CD4-positive, alpha-beta T cell treated with Interleukin-10 for 1 hour (primary cell): ENCODE results near the gene FARS2.

Experiments used
- DNase-seq: peaks from one replicate; pipeline ENCODE4 v3.0.0-alpha.2; 2020

The FARS2 gene

DNA sequence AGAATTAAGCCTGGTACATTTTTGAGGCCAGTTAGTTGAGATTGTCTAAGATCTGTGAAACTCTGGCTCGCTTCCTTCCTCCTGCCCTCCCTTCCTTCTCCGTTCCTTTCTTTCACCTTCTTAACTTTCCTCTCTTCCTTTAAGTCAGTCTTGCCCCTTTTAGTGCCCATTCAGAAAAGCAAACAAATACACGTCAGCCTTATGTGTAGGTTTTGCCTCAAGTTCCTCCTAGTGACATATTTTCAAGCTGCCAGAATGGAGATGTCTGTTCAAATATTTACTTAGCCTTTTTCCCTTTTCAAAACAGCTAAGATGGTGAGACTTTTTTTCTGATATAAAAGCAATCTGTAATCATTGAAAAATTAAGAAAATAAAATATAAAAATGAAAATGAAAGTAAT lies 178.4 kb downstream of the FARS2 start:
- no peak for DNase-seq

DNA sequence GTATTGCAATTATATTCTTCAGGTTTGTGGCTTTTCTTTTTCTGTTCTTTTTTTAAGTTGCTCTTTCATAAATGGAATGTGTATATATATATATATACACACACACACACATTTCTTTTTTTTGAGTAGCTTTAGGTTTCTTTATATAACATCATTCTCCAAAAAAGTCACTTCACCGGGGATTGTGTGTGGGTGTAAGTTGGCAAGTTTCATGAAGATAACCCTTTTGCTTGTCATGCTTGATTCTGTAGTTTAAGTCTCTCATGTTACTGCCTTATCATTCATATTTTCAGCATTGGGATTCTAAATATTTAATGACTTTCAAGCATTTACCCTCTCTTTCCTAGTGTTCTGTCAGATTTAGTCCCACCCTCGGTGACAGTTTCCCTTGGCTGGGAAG lies 181.0 kb downstream of the FARS2 start:
- no peak for DNase-seq

DNA sequence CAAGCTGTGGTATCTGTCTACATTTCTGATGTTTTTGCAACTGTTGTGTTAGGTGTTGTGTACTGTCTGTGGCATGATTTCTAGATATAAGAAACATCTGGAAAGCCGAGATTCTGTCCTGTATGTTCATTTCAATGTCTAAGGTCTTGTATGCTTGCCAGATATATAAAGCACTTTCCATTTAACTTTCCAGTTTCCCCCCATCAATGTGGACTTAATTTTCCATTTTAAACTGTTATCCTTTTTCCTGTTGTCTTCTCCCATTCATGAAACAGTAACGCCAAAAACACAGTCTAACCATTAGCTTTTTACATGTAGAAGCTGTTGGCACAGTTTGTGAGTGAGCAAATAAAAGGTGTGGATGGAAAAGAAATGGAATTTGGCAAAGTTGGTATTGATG lies 181.6 kb downstream of the FARS2 start:
- DNase-seq: no peak

GRCh38 chr6:5443491-5443890 lies 182.2 kb downstream of the FARS2 start:
- DNase-seq: no peak

DNA sequence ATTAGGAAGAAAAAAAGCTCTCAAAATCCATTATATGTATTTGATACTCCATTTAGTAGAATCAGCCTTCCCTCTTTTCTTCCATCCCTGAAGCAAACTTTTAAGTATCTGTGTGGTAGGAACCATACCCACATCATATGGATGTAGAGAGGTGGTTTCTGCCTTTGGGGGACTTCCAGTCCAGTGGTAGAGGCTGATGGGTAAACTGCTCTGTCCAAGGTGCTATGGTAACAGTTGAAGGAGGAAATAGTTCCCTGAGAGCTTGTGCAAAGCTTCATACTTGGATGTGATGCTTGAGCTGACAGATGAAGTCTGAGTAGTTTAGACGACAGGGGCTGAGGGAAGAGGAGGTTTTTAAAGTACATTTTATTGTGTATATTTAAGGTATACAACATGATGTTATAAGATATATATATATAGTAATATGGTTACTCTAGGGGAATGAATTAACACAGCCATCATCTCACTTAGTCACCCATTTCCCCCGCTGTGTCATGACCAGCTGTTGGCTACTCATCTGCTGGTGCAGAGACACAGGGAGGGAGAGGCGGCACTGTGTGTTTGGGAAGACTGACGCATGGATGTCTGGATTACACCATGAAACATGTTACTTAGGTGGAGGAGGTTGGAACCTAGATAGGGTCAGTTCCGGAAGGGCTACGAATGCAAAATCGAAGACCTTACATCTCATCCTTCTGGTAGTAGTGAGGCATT lies 185.2 kb downstream of the FARS2 start:
- DNase-seq: no peak

- DNase-seq: no peak
Measured at GRCh38 chr6:5447921-5448320, 186.6 kb downstream of the FARS2 start.

GRCh38 chr6:5450073-5450472 lies 188.8 kb downstream of the FARS2 start:
- DNase-seq: no peak

DNA sequence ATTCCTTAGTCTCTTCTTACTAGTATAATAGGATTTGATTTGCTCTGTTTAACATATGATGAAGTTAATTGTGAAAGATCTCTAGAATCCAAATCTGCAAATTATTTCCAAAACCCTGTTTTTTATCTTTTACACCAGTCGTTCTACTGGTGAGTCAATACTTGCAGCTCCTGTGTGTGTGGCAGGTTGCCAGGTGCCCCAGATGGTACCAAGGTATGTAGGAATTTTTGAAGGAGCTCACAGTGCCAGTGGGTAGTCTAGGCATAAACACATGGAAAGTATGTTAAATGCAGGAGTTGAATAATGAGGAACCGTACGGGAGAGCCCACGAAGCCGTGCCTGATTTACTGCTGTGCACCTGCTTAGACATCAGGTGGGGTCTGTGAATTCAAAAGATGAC lies 192.2 kb downstream of the FARS2 start:
- DNase-seq: no peak

GRCh38 chr6:5455142-5455541 lies 193.8 kb downstream of the FARS2 start:
- DNase-seq: no peak

- no peak for DNase-seq
Measured at GRCh38 chr6:5457041-5457440, 195.7 kb downstream of the FARS2 start.

GRCh38 chr6:5457983-5458683 lies 196.8 kb downstream of the FARS2 start:
- DNase-seq: no peak

DNA sequence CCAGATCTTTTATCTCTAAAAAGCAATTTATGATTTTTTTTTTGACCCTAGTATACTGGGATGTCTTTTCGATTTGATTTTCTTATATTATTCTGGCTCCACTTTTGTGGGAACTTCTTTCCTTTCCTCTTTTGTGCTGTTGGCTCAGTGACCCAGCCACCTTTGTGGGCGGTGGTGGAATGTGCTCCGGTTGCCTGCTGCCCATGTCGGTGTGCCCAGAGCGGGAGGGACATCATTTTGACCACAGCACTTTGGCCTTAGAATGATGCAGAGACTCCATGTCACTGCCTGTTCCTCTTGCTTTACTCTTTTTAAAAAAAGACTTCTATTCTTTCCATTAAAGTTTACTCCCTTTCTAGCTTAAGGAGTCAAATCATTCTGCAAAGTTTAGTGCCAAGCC lies 198.0 kb downstream of the FARS2 start:
- DNase-seq: no peak

GRCh38 chr6:5461365-5461764 lies 200.1 kb downstream of the FARS2 start:
- DNase-seq: no peak

DNA sequence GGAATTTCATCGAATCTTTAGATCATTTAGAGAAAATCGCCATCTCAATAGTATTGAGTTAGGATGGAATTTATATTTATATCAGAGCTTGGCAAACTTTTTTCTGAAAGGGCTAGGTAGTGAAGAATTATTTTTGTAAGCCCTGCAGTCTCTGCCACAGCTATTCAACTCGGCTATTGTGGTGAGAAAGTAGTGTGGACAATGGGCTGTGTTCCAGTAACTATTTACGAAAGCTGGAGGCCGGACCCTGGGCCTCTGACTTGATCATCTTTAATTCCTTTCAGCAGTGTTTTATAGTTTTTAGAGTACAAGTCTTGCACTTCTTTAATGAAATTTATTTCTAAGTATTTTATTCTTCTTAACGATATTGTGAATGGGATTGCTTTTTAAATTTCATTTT lies 201.5 kb downstream of the FARS2 start:
- DNase-seq: no peak

DNA sequence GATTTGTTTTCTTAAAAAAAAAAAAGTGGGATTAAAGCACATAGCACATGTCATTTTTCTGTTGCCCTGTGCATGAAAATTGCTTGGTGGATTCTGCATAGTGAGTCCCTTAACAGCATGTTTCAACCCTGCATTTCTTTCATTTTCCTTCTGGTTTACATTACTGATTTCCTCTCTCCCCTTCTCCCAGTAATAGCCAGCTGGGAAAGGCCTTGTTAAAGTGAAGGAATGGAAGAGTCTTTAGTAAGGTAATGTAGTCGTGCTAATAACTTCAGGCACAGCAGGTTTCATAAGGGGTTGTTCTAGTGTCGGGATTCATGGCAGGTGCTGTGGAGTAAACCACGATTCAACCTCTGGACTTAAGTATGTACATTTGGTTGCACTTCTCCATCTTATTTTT lies 202.4 kb downstream of the FARS2 start:
- DNase-seq: no peak

DNA sequence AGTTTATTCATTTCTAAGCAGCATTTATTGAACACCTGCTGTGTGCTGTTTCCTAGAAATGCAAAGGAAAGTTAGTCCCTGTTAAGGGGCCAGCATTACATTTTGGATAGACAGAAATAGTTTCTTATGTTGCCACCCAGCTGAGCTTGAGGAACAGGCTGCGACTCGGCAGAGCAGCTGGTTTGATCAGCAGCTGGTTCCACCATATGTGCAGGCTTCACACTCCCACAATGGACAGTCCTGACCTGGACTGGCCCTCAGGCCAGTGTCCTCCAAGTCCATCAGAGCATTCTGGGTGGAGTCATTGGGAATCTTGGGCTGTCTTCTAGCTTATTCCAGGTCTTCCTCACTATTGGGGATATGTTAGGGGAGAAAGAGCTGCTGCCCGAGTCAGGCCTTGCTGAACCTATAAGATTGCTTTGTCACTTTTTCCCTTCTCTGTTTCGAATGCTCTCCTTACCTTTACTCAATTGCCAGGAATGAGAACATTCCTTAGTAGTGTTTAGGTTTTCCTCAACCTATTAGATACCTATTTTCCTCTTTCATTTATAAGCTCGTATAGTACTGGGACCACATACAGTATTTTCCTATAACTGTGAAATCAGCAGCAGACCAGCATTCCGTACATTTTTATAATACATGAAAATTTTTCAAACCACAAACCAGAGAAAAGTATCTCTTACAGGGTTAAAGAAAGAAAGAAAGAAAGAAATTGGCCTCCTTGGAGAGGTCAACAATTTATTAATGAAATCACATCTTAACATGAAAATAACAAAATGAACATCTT lies 203.0 kb downstream of the FARS2 start:
- no peak for DNase-seq

DNA sequence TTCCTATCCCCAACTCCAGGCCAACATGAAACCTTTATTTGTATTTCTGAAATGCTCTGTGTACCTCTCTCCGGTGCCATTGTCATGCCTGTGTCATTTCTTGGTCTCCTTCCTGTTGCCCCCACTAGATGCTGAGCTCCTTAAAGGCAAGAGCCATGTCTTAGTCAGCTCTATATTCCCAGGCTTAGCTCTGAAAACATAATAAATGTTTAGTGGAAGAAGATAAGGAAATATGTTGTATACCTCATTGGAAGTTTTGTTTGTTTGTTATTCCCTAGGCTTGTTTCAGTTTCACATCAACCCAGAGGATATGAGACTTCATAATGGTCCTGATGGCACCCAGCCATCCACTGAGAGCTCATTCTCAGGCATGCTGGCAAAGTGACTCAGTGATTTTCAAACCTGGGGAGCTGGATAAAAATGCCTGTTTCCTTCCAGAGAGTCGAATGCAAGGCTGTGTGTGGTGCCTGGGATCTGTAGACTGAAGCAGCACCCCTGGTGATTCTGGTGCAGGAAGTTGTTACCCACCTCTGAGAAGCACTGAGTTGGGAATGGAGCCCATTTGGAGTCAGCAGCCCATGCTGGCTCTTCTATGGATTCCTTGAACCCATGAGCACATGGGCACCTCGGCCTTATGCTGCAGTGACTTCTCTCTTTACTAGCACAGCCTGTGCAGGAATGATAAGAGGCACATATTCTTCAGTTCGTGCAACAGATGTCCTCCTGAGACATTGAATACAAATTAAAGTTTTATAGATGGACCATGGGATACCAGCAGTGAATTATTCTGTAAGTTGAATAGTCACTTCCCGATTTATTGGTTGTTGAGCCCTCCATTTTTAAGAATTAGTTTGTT lies 205.2 kb downstream of the FARS2 start:
- DNase-seq: no peak

- DNase-seq: no peak
Measured at GRCh38 chr6:5468586-5468985, 207.3 kb downstream of the FARS2 start.

- no peak for DNase-seq
Measured at GRCh38 chr6:5469101-5469846, 208.0 kb downstream of the FARS2 start.

DNA sequence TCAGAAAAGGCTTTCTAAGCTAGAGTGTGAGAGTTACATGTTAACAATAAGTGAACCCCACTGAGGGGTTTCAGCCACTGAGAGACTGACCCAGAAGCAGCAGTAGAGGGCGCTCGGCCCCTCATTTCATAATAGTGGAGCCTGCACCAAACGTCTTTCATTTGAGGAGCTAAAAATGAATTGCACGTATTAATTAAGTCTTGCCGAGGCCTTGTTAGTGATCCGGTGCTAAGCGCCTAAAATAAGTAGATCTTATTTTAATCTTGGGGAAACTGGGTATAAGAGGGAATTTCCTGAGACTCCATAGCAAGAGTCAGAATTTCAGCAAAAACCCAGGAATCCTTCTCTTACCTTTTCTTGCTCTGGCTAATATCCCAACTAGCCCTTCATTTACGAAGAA lies 209.7 kb downstream of the FARS2 start:
- peak; percentile 63 for DNase-seq

DNA sequence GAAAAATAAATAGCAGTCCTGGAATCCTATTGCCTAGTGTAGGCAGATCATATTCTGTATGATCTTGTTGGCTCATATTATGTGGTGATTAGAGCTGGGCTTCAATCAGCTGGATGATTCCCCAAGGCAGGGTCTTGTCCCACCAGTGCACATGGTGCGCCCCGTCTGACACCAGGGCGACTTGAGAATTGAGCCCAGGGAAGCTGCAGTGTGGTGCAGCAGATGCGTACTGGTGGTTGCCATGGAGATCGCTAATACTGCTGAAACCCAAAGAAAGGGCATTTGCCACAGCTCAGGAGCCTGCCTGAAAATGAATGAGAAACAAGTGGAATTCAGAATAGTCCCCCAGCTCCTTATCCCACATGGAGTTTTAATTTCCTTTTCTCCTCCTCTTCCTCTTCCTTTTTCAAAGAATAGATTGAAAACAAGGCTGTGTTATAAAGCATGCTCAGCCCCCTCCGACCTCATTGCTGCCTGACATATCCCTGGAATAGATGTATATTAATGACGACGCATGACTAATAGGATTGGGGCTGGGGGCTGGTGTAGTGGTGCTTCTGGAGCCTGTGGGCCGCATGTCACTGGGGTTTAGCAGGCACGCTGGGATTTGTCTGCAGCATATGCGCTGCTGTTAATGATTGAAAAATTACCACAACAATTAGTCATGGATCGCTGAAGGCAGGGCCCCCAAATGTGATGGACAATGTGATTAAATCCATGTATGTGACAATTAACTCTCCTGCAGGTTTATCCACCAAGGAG lies 210.5 kb downstream of the FARS2 start:
- DNase-seq: no peak

GRCh38 chr6:5472571-5472970 lies 211.3 kb downstream of the FARS2 start:
- DNase-seq: no peak
